SU-DHL-6 (cell line): ENCODE measurements around the gene GSTM5.
"Not testable (repeated sequence)": the region's sequence is repeated elsewhere in the genome, so short reads cannot be mapped to it uniquely, and the experiment has no call there.

Experiments
- EZH2phosphoT487 ChIP-seq: fragments of 200-600 bp; sonication (generic), shearing (Covaris generic); conservative IDR thresholded peaks from 2 replicates; pipeline ENCODE4 v1.6.1; 2018; ENCODE audit warnings: mild to moderate bottlenecking, antibody characterized with exemption, low read length, moderate library complexity, mixed read lengths
- TF ChIP-seq, protein P1 (sequence below): fragments of 200-600 bp; sonication (generic); IDR thresholded peaks from one replicate; pipeline ENCODE4 v1.5.1; 2017; ENCODE audit warnings: antibody characterized with exemption, mild to moderate bottlenecking, low read length, moderate library complexity; ENCODE audit not compliant: insufficient read depth, poor library complexity, severe bottlenecking

DNA sequence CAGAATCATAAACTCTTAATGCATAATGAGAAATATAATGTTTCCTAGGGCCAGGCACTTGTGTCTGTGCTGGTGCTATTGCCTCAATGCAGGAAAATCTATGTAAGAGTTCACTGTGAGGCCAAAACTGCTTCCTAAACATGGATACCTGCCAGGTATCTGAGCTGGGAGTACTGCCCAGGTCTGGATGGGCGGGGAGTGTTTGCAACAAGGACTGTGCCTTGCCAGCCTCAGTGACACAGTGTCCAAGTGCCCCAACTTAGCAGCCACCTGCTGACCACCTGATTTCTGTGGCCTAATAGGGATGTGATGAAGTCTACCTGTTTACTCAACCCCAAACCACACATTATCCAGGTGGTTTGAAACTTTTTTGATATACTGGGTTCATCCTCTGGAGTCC lies 26.7 kb upstream of the GSTM5 start:
- TF ChIP-seq EZH2phosphoT487 = not testable (repeated sequence)
- TF ChIP-seq, protein P1, sequence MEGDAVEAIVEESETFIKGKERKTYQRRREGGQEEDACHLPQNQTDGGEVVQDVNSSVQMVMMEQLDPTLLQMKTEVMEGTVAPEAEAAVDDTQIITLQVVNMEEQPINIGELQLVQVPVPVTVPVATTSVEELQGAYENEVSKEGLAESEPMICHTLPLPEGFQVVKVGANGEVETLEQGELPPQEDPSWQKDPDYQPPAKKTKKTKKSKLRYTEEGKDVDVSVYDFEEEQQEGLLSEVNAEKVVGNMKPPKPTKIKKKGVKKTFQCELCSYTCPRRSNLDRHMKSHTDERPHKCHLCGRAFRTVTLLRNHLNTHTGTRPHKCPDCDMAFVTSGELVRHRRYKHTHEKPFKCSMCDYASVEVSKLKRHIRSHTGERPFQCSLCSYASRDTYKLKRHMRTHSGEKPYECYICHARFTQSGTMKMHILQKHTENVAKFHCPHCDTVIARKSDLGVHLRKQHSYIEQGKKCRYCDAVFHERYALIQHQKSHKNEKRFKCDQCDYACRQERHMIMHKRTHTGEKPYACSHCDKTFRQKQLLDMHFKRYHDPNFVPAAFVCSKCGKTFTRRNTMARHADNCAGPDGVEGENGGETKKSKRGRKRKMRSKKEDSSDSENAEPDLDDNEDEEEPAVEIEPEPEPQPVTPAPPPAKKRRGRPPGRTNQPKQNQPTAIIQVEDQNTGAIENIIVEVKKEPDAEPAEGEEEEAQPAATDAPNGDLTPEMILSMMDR = not testable (repeated sequence)
